Activated T-cell treated with anti-CD3 and anti-CD28 coated beads, Interleukin-2, amount 50 U/mL, for 24 hours (primary cell): ENCODE measurements around the gene LHFPL2.

Experiments used
- DNase-seq: peaks from one replicate; pipeline ENCODE4 v3.0.0-alpha.2; 2020
- H3K27ac Mint-ChIP-seq: 2 replicates; pipeline ENCODE4 v1.8.0; 2020; ENCODE audit warnings: mild to moderate bottlenecking, mixed read lengths
- H3K27me3 Mint-ChIP-seq: 2 replicates; pipeline ENCODE4 v1.8.0; 2020; ENCODE audit warnings: mixed read lengths
- H3K36me3 Mint-ChIP-seq: 2 replicates; pipeline ENCODE4 v1.8.0; 2020; ENCODE audit warnings: low read depth, mixed read lengths
- H3K4me1 Mint-ChIP-seq: 2 replicates; pipeline ENCODE4 v1.8.0; 2020; ENCODE audit warnings: low read depth, mixed read lengths
- H3K4me3 Mint-ChIP-seq: 2 replicates; pipeline ENCODE4 v1.8.0; 2020; ENCODE audit warnings: mild to moderate bottlenecking, moderate library complexity, mixed read lengths
- H3K9me3 Mint-ChIP-seq: 2 replicates; pipeline ENCODE4 v1.8.0; 2020; ENCODE audit warnings: mixed read lengths

The LHFPL2 gene

DNA sequence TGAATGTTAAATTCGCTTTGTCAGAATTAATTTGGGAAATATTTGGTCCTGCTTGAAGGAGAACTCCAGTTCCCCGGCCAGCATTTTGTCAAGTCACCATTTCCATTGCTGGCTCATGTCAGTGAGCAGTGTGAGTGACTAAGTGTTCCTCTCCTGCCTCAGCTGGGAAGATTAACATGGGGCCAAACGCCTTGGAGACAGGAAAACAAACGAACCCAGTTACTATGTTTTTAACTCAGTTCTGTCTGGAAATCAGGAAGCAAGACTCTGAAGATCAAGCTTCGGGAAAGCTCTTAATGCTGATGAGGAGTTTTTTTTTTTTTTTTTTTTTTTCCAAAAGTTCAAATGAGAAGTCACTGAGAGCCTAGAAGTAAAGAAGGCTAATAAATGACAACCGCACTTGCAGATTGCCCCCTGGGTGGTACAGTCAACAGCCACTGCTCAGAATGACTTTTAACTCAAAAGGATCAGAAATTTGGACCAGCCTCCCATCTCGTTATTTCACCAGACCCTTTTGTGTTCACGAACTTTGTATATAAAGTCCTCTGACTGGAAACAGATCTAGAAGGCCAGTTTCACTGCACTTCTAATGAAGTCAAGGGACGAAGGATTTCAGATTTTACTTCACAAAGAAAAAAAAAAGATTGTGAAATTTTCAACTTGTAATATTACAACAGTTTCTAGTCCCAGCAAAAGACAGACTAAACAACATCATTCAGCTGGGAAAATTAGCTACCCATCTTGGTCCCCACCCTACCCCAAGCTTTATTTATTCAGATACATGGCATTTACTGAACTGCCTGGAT lies 121.3 kb downstream of the LHFPL2 start:
- DNase-seq, result no peak
- no peak overlapping the region for H3K4me3 Mint-ChIP-seq
- H3K36me3 Mint-ChIP-seq, result no peaks in the 10 kb centered on the region
- H3K27ac Mint-ChIP-seq, result no peak overlapping the region
- no peaks in the 10 kb centered on the region for H3K4me1 Mint-ChIP-seq
- no peaks in the 10 kb centered on the region for H3K9me3 Mint-ChIP-seq
- peaks cover 22% of the 10 kb centered on the region for H3K27me3 Mint-ChIP-seq

DNA sequence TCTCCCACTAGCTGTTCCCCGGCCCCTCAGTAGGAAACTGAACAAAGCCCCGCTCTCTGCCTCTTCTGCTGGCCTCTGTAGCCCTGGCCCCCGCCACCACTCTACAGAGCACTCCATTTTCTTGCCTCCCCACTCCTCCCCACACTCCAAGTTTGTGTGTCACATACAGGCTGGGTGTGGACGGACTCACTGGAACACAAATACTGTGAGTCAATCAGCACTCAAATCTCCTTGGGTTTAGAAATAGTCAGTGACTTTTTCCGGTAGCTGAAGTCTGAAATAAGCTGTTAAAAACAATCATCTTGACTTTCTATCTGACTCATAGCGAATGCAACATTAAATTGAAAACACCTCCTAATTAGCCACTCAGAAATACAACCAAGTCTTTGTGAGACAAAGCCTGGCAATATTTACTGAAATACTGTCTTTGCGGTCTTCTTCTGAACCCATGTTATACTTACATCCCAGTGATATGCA lies 122.5 kb downstream of the LHFPL2 start:
- Mint-ChIP-seq H3K36me3 (no peaks in the 10 kb centered on the region), H3K4me1 (no peaks in the 10 kb centered on the region), H3K27ac (no peak overlapping the region), H3K4me3 (no peak overlapping the region), H3K9me3 (no peaks in the 10 kb centered on the region), H3K27me3 (peaks cover 26% of the 10 kb centered on the region)
- DNase-seq, result no peak

DNA sequence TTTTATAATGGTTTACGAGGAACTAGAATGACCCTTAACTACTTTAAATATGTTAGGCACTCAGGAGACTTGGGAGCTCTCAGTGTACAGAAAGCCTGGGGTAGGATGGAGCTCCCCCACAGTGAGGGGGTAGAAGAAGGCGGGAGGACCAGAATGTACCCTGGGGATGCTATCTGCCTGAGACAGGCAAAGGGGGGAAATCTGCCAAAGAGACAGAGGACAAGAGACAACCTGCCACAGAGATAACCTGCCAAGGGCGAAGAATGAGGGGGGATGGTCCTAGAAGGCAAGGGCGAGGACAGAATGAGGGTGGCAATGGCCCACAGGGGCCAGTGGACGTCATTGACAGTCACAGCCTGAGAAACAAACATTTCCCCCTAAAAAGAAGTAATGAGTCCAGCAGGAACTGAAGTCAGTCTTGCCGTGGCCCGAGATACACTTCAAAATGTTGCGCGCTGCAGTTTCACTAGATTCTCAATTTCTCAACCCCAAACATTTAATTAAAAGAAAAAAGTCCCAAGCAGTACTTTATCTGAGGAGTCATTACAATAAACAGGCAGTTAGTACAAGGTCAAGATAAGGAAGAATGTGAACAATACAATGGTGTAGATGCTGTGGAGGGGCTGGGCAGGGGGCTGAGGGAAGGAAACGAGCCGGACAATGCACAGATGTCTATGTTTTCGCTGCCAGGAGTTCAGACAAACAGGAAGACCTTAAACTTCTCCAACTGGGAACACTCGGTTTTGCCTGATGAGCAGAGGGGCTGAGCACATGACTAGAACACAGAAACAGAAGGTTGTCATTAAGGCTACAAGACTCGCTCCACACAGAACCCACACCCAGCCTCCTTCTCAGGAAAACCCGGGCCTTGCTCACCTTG lies 125.0 kb downstream of the LHFPL2 start:
- DNase-seq, result no peak
- H3K4me1 Mint-ChIP-seq, result no peaks in the 10 kb centered on the region
- no peaks in the 10 kb centered on the region for H3K9me3 Mint-ChIP-seq
- H3K27ac Mint-ChIP-seq, result no peak overlapping the region
- no peak overlapping the region for H3K4me3 Mint-ChIP-seq
- H3K27me3 Mint-ChIP-seq, result peaks cover 47% of the 10 kb centered on the region
- H3K36me3 Mint-ChIP-seq, result no peaks in the 10 kb centered on the region

DNA sequence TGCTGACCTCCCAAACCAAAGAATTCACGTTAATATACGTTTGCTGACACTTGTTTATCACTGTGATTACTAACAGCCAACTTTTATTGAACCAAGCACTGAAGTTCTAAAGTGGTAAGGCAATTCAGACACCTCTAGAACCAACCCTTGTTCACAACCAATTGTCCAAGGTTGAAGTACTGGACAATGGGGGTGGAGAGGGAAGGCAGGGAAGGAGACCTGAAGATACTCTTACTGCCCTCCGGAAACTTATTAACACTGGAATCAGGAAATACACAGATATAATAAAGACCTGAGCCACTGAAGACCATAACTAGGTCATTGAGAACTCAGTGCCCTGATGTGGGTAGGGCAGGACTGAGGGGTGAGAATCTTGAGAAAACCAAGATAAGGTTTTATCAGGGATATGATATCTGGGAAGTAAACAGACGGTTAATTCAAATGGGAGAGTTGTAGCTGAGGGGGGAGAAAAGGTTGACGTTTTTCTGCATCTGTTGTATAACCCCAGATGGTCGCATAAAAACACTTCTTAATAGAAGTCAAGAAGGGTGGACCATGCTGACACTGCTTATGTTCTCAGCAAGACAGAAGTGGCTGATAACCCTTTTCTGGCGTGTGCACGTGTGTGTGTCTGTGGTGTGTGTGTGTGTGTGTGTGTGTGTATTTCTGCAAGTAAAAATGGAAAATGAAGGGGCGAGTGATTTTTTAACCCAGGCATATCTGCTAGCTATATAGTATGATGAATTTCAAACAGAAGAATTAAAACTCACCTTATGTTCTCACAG lies 125.9 kb downstream of the LHFPL2 start:
- H3K36me3 Mint-ChIP-seq, result no peaks in the 10 kb centered on the region
- H3K4me3 Mint-ChIP-seq, result no peak overlapping the region
- no peak for DNase-seq
- no peak overlapping the region for H3K27ac Mint-ChIP-seq
- H3K9me3 Mint-ChIP-seq, result no peaks in the 10 kb centered on the region
- H3K4me1 Mint-ChIP-seq, result no peaks in the 10 kb centered on the region
- H3K27me3 Mint-ChIP-seq, result peaks cover 55% of the 10 kb centered on the region

DNA sequence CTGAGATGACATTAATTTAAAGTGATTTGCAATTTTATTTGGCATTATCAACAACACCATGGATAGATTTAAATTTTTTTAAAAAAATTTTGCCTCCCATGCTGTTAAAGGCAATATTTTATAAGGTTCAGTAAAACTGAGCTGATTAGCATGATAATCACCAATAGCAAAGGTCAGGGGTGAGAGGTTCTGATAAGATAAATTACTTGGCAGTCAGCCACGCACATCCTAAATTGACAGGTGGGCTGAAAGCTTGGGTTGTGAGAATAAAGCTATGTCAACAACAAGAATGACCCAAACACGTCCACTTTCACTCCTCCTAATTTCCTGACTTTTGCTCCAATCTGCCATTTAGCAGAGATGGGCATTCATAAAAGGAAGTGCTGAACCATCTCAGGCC lies 127.1 kb downstream of the LHFPL2 start:
- no peaks in the 10 kb centered on the region for H3K4me1 Mint-ChIP-seq
- peaks cover 63% of the 10 kb centered on the region for H3K27me3 Mint-ChIP-seq
- no peak for DNase-seq
- no peaks in the 10 kb centered on the region for H3K9me3 Mint-ChIP-seq
- no peak overlapping the region for H3K4me3 Mint-ChIP-seq
- H3K36me3 Mint-ChIP-seq, result no peaks in the 10 kb centered on the region
- no peak overlapping the region for H3K27ac Mint-ChIP-seq

DNA sequence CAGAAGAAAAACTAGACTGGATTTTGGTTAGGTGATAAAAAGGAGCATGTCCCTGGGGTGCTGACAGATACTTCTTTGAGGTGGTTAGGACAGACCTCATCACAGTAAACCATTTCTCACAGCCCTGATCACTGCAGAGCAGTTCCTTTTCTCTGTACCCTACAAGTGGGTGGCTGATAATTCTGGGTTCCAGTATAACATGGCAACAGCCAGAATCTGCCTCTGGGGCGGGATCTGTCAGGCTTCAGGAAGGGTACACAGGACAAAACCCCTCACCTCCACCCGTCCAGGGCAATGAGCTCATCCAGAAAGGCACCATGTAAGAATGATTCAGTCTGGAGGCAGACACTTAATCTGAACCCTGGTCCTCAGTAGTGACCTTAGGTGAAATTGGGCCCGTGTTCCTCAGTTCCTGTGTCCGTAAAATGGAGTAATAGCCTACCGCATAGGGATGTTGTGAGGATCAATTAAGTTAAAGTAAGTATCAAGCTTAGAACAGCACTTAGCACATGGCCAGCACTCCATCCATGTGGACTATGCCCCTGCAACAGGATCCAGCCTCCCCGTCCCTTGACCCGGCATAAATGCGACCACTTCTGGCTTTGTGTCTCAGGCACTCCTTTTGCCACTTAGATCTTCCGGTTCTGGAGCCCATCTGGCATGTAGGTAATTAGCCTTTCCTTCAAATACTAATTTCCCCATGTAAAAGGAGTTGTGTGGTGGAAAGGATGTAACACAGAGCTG lies 129.2 kb downstream of the LHFPL2 start:
- Mint-ChIP-seq H3K27ac (no peak overlapping the region), H3K36me3 (no peaks in the 10 kb centered on the region), H3K27me3 (peaks cover 83% of the 10 kb centered on the region), H3K9me3 (no peaks in the 10 kb centered on the region), H3K4me1 (no peaks in the 10 kb centered on the region), H3K4me3 (no peak overlapping the region)
- DNase-seq, result no peak

DNA sequence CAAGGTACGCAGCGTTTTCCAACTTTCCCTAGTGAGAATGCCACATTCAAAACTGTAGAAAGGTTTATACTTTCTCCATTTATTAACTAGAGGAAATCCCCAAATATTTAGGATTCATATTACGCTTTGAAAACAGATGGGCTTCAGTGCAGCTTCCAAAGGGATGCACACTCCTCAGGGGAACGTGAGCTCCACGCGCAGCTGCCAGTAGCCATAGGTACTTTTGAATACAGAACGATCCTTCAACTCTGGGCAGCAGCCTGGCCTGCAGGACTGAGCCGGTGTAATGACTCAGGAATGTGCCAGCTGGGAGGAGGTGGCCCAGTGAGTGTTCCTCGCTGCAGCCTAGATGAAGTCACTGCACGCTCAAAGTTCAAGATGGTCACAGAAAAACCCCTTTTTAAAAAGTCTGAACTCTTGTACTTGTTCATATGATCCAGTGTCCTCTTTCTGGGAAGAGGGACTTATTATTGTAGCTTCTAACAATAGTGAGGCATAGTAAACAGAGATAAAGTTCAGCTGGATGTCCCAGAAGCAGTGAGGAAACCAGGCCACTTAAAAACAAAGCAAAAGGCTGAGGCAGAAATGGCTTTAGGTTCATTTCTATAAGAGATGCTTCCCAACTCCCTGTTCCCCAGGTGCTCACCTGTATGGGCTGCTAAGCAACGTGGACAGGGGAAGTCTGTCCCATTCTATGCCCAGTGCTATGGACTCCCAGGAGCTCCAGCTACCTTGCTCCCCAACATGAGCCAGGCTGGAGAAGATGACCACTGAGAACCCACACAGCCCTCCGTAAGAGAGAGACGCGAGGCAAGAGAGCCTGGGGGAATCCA lies 130.0 kb downstream of the LHFPL2 start:
- no peak overlapping the region for H3K27ac Mint-ChIP-seq
- H3K4me3 Mint-ChIP-seq, result no peak overlapping the region
- H3K36me3 Mint-ChIP-seq, result no peaks in the 10 kb centered on the region
- H3K4me1 Mint-ChIP-seq, result no peaks in the 10 kb centered on the region
- no peaks in the 10 kb centered on the region for H3K9me3 Mint-ChIP-seq
- no peak for DNase-seq
- H3K27me3 Mint-ChIP-seq, result peaks cover 85% of the 10 kb centered on the region

DNA sequence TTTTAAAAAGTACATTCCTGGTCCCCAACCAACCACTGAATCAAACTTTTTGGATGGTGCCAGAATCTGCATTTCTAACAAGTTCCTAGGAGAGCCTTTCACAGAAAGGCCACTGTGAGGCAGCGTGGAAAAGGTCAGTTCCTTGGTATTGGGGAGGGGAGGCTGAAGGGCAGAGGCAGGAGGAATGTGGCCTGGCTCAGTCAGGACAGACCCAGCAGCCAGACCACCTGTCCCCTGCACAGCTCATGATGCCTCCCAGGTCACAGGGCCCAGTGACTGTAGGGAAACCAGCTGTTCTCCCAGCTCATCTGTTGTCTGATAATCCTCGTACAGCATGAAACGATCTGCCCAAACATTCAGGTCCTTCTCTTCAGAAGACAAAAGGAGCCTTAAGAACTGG lies 132.9 kb downstream of the LHFPL2 start:
- DNase-seq, result no peak
- peaks cover 91% of the 10 kb centered on the region for H3K27me3 Mint-ChIP-seq
- H3K27ac Mint-ChIP-seq, result no peak overlapping the region
- H3K36me3 Mint-ChIP-seq, result no peaks in the 10 kb centered on the region
- no peaks in the 10 kb centered on the region for H3K4me1 Mint-ChIP-seq
- no peak overlapping the region for H3K4me3 Mint-ChIP-seq
- H3K9me3 Mint-ChIP-seq, result no peaks in the 10 kb centered on the region

DNA sequence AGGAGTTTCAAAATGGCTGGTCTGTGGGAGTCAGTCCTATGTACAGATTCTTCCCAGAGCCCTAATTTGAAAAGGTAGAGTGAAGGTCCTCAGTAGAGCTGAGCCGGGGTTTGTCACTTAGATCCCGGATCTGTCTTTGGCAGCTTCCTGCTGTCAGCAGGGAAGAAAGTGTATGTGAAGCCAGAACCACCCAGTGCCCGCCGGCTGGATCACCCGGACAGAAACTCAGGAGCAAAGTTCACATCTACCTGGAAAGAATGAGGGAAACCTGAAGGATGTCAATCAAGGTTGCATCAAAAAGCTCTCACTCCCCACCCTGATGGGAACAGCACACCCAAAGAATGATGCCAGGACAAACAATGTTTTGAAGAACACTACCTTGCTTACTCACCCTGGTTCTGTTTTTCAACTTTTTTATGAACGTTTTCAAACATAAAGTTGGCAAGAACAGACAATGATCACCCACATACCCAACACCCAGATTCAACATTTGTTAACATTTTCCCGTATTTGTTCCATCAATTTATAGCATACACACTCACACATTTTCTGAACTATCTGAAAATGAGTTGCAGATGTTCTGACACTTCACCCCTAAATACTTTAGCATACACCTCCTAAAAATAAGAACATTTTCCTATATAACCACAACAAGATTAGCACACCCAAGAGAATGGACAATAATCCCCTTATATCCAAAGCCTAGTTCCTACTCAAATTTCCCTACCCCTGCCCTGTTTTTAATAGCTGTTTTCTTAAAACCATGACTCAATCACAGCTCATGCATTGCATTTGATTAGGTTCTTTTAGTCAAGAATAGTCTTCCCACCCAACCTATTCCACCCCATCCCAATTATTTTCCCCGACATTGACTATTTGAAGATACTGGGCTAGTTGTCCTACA lies 133.9 kb downstream of the LHFPL2 start:
- Mint-ChIP-seq H3K27me3 (peaks cover 89% of the 10 kb centered on the region), H3K4me1 (peaks cover 4% of the 10 kb centered on the region), H3K27ac (no peak overlapping the region), H3K36me3 (no peaks in the 10 kb centered on the region), H3K9me3 (no peaks in the 10 kb centered on the region), H3K4me3 (no peak overlapping the region)
- no peak for DNase-seq

DNA sequence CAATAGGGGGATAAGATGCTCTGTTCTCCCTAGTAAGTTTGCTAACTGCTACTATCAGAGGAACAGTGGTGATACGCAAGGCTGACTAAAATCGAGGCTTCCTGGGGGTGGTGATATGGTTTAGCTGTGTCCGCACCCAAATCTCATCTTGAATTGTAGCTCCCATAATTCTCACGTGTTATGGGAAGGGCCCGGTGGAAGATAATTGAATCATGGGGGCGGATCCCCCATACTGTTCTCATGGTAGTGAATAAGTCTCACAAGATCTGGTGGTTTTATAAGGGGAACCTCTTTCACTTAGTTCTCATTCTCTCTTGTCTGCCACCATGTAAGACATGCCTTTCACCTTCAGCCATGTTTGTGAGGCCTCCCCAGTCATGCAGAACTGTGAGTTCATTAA lies 135.1 kb downstream of the LHFPL2 start:
- Mint-ChIP-seq H3K4me3 (no peak overlapping the region), H3K27me3 (peaks cover 90% of the 10 kb centered on the region), H3K36me3 (no peaks in the 10 kb centered on the region), H3K4me1 (peaks cover 12% of the 10 kb centered on the region), H3K27ac (no peak overlapping the region), H3K9me3 (no peaks in the 10 kb centered on the region)
- DNase-seq, result no peak

DNA sequence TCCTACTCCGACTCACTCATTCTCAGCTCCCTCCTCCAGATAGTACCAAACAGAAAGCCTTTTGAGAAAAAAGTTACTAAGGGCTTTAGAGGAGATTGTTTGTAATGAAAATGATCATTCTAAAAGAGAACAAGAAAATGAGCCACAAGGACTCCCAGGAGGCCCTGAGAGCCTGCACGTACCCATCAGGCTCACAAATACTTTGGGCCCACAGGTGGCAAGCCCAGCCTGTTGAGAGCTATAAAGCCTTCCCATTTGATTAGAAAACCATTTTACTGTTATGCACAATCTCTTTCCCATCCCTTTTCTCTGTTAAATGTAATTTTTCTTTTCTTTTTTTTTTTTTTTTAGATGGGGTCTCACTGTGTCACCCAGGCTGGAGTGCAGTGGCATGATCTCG lies 136.1 kb downstream of the LHFPL2 start:
- peaks cover 90% of the 10 kb centered on the region for H3K27me3 Mint-ChIP-seq
- no peaks in the 10 kb centered on the region for H3K9me3 Mint-ChIP-seq
- H3K4me1 Mint-ChIP-seq, result peaks cover 12% of the 10 kb centered on the region
- H3K36me3 Mint-ChIP-seq, result no peaks in the 10 kb centered on the region
- DNase-seq, result no peak
- no peak overlapping the region for H3K4me3 Mint-ChIP-seq
- no peak overlapping the region for H3K27ac Mint-ChIP-seq

DNA sequence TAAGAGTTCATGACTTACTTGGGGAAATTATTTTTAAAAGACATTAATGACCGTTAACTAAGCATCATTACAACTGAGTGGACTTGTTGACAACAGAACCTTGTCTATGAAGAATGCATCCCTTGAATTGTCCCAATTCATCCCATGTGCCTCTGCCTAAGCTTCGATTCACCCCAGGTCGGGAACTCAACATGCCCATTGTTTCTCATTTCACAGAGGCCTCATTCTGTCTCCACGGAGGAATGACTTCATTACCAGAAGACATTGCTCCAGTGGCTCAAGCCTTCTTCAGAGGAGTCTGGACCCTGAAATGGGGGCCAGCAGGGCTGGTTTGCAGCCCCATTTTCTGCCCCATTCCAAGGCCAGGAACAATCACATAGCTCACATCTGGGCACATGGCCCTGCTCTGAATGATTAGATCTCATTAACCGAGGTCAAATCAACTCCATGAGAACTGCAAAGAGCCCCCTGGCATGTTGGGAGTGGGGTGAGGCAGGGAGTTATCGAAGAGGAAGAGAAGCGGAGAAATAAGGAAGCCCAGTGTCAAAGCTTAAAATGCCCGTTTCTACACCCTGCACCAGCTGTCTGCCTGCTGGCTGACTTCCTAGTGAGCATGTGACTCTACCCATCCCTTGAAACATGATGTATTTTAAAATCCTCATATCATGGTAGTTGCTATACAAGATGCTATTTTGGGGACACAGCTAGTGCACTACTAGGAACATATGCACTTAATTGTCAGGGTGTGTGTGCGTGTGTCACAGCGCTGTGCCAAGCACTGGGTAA lies 137.3 kb downstream of the LHFPL2 start:
- H3K27me3 Mint-ChIP-seq, result peaks cover 93% of the 10 kb centered on the region
- no peaks in the 10 kb centered on the region for H3K9me3 Mint-ChIP-seq
- no peak for DNase-seq
- H3K27ac Mint-ChIP-seq, result no peak overlapping the region
- no peaks in the 10 kb centered on the region for H3K36me3 Mint-ChIP-seq
- H3K4me3 Mint-ChIP-seq, result no peak overlapping the region
- peaks cover 12% of the 10 kb centered on the region for H3K4me1 Mint-ChIP-seq
